RWPE1 (cell line): ENCODE data around the gene ATP8B1.

ENCODE experiments used
- CTCF ChIA-PET: fragments of 350-600 bp; sonication (Branson Sonifier 250); formaldehyde crosslinking; extraction: SDS; loops from one replicate; lab custom pipeline; 2021; lab: Yijun Ruan, JAX
- POLR2A ChIA-PET: fragments of 400-600 bp; formaldehyde crosslinking; extraction: SDS; loops from one replicate; lab custom pipeline; 2020; ENCODE audit warnings: antibody characterized with exemption; ENCODE audit not compliant: low non-redundant PET; lab: Yijun Ruan, JAX
- DNase-seq: peaks from one replicate; pipeline ENCODE4 v3.0.0; 2012; ENCODE audit warnings: low spot score
- H3K27ac ChIP-seq: fragments of 450-650 bp; 2 replicates; pipeline ENCODE4 v1.5.1; 2017
- CTCF ChIP-seq: fragments of 450-650 bp; conservative IDR thresholded peaks from 2 replicates; pipeline ENCODE4 v1.5.1; 2017; ENCODE audit warnings: low read depth, mild to moderate bottlenecking

Gene ATP8B1

GRCh38 chr18:57708288-57708687, 94.8 kb downstream of the ATP8B1 start:
- no peak overlapping the region for H3K27ac ChIP-seq
- no peak for DNase-seq
- no peak for TF ChIP-seq CTCF
- POLR2A ChIA-PET, result no interaction called here
- CTCF ChIA-PET, result interaction anchor here (0.6 kb wide), 2 partner anchors 48 to 174 kb away, joined by 4 read pairs; no protein-coding TSS in a partner anchor

DNA sequence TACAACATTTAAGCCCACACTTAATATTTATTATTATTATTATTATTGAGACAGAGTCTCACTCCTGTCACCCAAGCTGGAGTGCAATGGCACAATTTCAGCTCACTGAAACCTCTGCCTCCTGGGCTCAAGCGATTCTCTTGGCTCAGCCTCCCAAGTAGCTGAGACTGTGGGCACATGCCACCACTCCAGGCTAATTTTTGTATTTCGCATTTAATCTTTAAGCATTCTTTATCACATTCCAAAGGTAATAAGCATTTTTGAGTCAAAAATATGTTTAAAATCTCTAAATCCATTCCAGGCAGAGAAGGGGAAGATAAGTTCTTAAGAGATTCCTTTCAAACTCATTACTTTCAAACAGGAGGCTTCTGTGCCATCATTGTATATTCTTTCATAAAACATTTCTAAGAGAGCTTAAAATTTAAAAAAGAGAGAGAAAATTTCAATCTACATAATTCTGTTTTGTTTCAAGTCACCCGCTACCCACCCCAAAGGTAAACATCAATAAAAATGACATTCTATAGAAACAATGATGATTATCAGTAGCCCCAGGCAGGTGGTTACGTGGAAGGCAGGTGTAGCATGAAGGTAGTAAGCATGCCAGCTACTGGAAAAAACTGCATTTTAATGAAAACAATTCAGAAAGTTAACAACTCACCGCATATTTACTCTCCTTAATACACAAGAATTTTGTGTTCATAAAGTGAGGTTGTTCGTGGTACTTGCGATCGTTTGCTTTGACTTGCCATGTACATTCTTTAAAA, 97.1 kb downstream of the ATP8B1 start:
- POLR2A ChIA-PET, result no interaction called here
- H3K27ac ChIP-seq, result no peak overlapping the region
- no peak for DNase-seq
- CTCF ChIA-PET, result no interaction called here
- no peak for TF ChIP-seq CTCF

DNA sequence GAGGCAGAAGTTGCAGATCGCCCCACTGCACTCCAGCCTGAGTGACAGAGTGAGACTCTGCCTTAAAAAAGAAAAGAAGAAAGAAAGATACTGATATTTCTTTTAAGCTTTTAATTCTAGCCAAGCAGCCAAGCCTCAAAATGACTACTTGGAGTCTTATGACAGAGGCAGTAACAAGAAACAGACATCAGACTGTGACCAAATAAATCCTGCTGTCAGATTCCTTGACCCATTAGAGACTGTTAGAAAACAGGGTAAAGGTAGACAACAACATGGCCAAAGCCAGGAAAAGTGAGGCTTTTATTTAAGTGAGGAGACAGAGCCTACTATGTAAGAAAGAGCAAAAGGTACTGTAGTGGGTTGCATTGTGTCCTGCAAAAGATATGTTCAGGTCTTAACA, 98.1 kb downstream of the ATP8B1 start:
- ChIA-PET CTCF (no interaction called here), POLR2A (no interaction called here)
- no peak for DNase-seq
- H3K27ac ChIP-seq, result no peak overlapping the region
- no peak for TF ChIP-seq CTCF

- ChIA-PET POLR2A (no interaction called here), CTCF (no interaction called here)
- no peak for DNase-seq
- H3K27ac ChIP-seq, result no peak overlapping the region
- TF ChIP-seq CTCF, result no peak
These were observed 104.4 kb downstream of the ATP8B1 start for GRCh38 chr18:57698571-57699276.

DNA sequence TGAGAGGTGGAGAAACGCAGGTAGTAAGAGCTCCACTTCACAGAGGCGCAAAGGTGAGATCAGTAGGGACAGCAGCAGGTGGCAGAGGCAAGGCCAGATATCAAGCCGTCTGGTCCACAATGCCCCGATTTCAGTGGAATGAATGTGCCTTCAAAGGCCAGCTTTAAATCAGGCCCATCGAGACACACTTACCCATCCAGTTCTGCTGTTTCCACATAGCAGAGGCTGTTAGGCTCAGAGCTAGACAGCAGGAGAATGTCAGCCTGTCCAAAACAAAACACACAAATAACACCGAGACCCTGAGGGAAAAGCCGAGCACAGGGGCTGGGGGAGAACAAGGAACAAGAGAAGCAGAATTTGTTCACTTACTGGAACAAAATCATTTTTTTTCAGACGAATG, 105.7 kb downstream of the ATP8B1 start:
- H3K27ac ChIP-seq, result no peak overlapping the region
- POLR2A ChIA-PET, result no interaction called here
- CTCF ChIA-PET, result no interaction called here
- no peak for TF ChIP-seq CTCF
- DNase-seq, result no peak

DNA sequence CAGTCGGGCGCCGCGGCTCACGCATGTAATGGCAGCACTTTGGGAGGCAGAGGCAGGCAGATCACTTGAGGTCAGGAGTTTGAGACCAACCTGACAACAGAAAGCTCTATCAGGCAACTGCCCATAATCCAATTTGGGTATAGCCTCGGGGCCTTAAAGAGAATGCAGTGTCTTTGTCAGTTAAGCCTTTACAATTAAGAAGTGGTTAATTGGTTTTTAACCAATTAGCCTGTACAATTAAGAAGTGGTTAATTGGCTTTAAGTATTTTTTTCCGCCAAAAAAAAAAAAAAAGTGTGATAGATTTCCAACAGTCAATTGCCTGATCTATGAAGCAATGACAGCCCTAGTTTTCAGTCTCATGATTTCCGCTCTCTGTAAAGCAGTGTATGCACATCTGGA, 106.8 kb downstream of the ATP8B1 start:
- ChIA-PET CTCF (interaction anchor here (0.5 kb wide), 1 partner anchor 186 kb away, joined by 5 read pairs; no protein-coding TSS in a partner anchor), POLR2A (no interaction called here)
- TF ChIP-seq CTCF, result no peak
- no peak overlapping the region for H3K27ac ChIP-seq
- no peak for DNase-seq
